ENCODE data around the gene UBN2.

UBN2 gene

GRCh38 chr7:139232904-139233303 is 1.9 kb downstream of the UBN2 start:
- no peak for DNase-seq

GRCh38 chr7:139241258-139241657 is 10.2 kb downstream of the UBN2 start:
- no peak for DNase-seq

- DNase-seq = no peak
Observed at GRCh38 chr7:139242741-139243281, 11.8 kb downstream of the UBN2 start.

- DNase-seq = no peak
Observed at GRCh38 chr7:139245401-139245800, 14.4 kb downstream of the UBN2 start.

- no peak for DNase-seq
Observed at GRCh38 chr7:139246494-139246893, 15.5 kb downstream of the UBN2 start.

- no peak for DNase-seq
Observed at GRCh38 chr7:139246905-139247304, 15.9 kb downstream of the UBN2 start.

- no peak for DNase-seq
Observed at GRCh38 chr7:139249179-139249810, 18.3 kb downstream of the UBN2 start.

GRCh38 chr7:139252451-139252850 is 21.4 kb downstream of the UBN2 start:
- DNase-seq = no peak

GRCh38 chr7:139254281-139254680 is 23.2 kb downstream of the UBN2 start:
- DNase-seq = no peak

GRCh38 chr7:139254728-139255127 is 23.7 kb downstream of the UBN2 start:
- DNase-seq = no peak

- DNase-seq = no peak
Observed at GRCh38 chr7:139255290-139255689, 24.3 kb downstream of the UBN2 start.

GRCh38 chr7:139259142-139259541 is 28.1 kb downstream of the UBN2 start:
- DNase-seq = no peak

GRCh38 chr7:139264220-139264619 is 33.2 kb downstream of the UBN2 start:
- DNase-seq = no peak

GRCh38 chr7:139265673-139266072 is 34.6 kb downstream of the UBN2 start:
- DNase-seq = no peak

GRCh38 chr7:139271718-139272628 is 40.9 kb downstream of the UBN2 start:
- no peak for DNase-seq

- DNase-seq = no peak
Observed at GRCh38 chr7:139284252-139284896, 53.3 kb downstream of the UBN2 start.

- DNase-seq = no peak
Observed at GRCh38 chr7:139286144-139286543, 55.1 kb downstream of the UBN2 start.

GRCh38 chr7:139292821-139293220 is 61.8 kb downstream of the UBN2 start:
- no peak for DNase-seq

- no peak for DNase-seq
Observed at GRCh38 chr7:139293534-139293933, 62.5 kb downstream of the UBN2 start.

GRCh38 chr7:139294241-139294640 is 63.2 kb downstream of the UBN2 start:
- DNase-seq = no peak

- DNase-seq = no peak
Observed at GRCh38 chr7:139294951-139295575, 64.0 kb downstream of the UBN2 start.

GRCh38 chr7:139297795-139298194 is 66.8 kb downstream of the UBN2 start:
- DNase-seq = no peak

- DNase-seq = no peak
Observed at GRCh38 chr7:139299296-139299695, 68.3 kb downstream of the UBN2 start.
